Embryonic facial prominence (tissue), 1 donor: ENCODE data around the gene TNFSF11.
"Not testable (repeated sequence)": the region's sequence is repeated elsewhere in the genome, so short reads cannot be mapped to it uniquely, and the experiment has no call there.

Experiments
- DNase-seq: peaks from one replicate; pipeline ENCODE4 v3.0.0-alpha.2; 2016; ENCODE audit errors: extremely low spot score

The TNFSF11 gene

DNA sequence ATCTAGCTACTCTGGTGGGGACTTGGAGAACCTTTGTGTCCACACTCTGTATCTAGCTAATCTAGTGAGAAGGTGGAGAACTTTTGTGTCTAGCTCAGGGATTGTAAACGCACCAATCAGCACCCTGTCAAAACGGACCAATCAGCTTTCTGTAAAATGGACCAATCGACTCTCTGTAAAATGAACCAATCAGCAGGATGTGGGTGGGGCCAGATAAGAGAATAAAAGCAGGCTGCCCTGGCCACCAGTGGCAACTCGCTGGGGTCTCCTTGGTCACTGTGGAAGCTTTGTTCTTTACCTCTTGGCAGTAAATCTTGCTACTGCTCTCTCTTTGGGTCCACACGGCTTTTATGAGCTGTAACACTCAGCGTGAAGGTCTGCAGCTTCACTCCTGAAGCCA lies 13.6 kb upstream of the TNFSF11 start:
- DNase-seq = not testable (repeated sequence)

DNA sequence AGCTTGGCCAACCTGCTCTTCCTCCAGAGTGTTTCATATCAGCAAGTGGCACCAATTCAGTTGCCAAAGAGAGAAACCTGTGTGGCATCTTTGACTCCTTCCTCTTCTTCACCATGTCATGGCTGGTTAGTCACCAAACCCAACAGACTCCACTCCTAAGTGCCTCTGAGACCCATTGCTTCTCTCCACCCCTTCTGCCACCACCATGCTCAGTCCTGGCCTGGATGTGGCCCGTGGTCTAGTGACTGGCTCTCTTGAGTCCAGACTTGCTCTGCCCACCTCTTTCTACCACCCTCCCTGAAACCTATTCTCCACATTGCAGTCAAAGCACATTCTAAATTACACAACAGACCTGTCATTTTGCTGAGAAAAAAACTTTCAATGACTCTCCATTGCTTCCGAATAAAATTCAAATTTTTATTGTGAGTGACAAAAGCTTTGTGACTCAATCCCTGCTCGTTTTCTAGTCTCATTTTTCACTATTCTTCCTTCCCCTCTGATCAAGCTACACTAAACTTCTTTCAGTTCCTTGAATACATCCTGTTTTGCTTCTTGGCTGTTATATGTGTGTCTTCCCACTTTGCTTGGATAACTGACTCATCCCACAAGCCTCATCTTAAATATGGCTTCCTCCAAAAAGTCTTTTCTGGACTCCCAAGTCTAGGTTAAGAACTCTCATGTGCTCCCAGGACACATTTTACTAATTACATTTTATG lies 12.0 kb upstream of the TNFSF11 start:
- no peak for DNase-seq

DNA sequence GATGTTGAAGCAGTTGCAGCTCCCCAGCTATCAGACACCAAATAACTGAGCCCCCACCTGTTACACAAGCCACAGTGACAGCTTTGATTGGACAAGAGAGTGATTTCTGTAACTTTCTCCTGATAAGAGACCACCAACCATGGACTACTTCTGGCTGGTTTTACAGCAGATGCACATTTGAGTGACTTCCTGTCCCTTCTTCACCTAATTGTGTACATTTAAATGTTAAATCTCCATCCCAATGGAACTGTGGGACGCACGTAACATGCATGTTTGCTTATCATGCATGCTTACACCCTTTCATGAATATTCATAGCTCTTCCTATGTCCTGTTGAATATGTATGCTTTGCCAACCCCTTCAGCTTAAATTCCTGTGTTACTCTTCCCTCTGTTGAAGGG lies 6.0 kb upstream of the TNFSF11 start:
- no peak for DNase-seq

DNA sequence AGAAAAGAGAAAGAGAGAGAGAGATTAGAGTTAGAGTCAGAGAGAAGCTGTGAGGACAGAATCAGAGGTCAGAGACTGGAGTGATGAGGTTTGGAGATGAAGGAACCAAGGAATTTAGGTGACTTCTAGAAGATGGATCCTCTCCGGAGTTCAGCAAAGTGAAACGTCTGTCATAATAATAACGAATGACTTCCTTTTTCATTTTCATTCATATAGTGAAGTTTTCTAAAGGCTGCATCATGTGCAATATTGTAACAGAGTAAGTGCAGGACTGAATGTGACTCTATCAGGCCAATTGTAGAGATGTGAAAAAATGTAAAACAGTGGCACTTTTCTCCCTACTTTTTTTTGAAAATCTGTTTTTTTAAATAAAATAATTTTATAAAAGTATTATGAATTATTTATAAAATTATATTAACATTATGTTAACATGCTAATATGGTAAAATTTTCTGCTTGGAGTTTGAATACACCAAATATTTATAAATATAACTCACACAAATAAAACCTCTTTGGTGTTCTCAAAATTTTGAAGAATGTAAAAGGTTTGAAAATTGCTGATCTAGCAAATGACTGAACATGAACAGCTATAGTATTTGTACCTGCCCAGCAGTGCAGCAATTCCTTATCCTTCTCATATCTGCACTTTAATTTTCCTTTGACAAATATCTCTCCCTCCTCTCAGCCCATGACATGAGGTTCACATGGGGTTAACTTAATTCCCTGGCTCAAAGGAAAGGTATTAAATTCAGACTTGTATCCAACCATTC lies 4.2 kb upstream of the TNFSF11 start:
- DNase-seq = no peak

DNA sequence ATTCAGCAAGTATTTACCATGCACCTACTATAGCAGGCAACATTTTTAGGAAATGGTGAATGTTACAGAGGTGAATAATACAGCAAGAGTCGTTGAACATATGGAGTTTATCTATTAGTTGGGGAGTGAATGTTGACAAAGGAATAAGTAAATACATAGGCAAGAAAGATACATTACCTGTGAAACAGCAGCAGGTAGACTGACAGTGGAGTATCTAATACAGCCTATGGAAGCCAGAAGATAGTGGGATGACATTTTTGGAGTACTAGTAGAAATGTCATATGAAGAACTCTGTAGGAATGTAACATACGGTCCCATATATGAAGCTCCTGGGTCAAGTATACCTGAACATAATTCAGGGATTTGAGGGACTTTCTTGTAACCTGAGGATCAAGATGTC lies 2.1 kb upstream of the TNFSF11 start:
- DNase-seq = no peak

DNA sequence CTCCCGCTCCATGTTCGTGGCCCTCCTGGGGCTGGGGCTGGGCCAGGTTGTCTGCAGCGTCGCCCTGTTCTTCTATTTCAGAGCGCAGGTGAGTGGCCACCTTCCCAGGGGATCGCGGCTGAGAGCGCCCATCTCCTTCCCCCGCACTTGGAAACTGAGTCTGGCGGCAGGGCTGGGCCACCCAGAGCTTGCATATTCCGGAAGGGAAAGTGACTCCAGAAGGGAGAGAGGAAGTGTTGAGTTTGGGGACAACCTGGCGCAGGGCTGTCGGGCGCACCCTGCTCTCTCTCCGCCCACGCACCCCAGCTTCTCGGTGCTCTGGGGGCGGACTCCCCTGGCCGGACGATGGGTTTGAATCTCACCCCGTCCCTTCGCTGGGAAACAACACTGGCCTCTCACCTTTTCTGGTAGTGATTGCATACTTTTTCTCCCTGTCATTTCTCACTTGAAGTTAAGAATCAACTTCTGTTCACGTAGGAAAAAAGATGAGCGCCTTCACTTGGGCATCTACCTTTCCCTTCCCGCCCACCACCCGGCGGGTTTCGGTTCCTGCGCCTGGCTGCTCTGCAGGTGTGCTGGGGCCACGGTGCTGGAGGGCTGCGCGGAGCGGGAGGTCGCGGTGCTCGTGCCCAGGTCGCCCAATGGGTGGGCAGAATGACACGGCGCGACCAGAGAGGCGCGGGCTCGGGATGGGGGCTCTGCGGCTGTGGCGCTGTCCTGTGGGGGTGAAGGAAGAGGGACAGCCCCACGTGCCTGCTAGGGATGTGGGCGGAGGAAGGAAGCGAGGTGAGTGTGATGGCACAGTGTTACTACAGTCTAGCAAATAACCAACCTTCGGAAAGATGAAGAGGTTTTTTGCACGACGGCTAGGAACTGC lies 721 bp downstream of the TNFSF11 start:
- no peak for DNase-seq

DNA sequence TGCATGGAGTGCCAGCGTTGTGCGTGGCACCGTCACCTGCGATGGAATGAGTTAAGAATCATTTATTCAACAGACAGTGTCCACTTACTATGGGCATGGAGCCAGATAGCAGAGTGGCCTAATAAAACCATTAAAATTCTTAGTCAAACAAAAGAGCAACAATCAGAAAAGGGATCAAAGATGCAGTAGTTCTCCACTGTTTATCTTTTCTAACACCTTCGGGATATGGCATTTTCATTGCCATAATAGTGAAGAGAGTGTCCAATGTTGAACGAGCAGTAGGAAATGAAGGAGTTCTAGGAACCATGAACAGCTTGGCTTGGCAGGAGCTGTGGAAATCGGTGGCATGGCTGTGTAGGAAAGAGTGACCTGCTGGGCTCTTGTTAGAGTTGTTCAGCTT lies 2.0 kb downstream of the TNFSF11 start:
- no peak for DNase-seq

DNA sequence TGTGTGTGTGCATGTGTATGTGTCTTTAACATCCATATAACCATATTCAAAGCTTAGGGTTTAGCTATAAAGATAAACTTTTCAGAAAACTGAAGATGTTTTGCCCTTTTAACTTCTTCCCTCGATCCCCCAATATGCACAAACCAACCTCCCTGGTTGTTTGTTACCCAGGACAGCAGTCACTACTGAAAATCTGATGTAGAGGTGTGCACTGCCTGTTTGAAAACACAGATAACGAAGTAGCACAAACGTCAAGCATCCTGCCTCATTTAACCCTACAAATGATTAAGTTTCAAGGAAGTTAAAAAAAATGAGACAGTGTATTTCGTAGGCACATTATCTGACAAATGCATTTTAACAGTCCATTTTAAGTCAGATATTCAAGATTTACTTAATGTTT lies 3.6 kb downstream of the TNFSF11 start:
- no peak for DNase-seq

DNA sequence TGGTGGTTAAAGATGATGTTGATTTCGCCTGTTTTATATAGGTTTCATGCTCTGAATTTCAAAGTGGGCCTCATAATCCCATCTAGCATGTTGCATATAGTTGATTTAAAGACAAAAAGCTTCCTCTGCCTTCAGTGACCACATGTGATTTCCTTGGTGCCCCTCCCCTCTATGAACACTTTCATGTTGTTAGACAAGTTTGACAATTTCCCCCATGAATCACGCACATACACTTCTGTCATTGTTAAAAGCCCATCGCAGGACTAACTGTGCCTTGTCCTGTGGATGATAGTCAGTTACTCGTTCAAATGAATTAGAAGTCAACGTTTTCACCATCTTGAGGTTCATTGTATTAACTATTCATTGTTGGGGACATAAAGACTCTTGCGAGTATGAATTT lies 6.7 kb downstream of the TNFSF11 start:
- DNase-seq = no peak

DNA sequence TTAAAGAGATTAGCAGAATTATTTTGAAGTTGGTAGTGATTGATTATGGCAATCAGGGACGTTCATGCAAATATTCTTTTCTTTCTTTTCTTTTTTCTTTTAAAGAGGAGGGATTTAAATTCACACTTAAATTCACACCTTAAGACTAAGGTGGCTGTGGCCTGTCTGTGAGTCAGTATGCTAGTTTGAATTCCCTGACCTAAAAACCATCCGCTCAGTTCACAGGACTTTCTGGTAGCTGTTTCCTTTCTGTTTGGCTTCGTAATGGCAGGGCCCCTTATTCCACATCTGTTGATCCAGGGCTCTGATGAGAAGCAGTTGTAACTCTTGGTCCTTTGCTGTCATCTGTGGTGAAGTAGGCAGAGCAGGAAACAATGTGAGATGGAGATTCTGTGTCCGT lies 7.5 kb downstream of the TNFSF11 start:
- no peak for DNase-seq

DNA sequence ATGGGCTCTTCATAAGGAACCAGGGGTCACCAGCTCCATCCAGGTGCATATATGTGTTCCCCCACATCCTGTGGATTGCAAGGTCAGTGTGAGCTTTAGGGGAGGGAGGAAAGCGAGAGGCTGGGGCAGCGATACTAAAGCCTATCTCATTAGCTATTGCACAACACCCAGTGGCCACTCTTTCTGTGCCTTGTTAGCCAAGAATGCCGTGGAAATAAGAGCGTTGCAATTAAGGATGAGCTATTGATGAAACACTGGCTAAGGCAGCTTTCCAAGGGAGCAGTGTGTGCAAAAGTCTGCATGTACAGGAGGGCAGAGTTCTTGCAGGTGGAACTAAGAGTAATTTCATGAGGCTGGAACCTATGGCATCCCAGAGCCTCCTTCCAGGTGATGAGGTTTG lies 17.6 kb downstream of the TNFSF11 start:
- DNase-seq = no peak

DNA sequence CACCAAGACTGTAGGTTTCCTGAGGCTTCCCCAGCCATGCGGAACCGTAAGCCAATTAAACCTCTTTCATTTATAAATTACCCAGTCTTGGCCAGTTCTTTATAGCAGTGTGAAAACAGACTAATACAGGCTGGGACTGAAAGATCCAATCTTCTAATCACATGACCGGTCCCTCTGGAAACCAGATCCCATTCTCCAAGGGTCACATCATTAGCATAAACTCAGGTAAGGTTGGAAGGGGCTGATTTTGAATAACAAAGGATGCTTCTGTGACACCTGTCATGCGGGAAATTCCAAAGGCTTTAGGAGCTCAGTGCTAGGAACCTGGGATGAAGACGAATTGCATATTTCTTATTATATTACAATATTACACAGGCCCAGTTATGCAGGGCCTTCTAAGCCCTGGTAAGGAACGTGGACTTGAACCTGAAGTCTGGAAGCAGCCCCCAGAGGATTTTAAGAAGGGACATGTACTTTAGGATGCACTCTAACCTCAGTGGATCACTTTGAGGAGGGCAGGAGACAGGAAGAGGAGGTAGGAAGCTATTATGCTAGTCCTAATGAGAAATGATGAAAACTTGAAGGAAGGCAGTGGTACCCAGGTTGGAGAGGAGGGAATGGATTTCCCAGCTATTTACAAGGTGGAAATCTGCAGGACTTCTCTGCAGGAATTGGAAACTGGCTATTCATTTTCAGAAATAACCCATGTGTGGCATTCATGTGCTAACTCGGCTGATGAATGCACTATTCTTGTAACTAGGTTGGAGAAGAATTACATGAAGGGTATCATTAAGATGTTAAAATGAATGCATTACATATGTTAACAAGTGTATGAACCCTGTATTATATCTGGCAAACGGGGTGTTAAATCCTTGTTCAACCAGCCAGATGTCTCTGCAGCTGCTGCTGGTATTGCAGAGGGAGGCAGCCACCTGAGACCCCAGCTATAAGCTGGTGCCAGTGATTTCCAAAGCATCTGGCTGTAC lies 19.3 kb downstream of the TNFSF11 start:
- DNase-seq = no peak

DNA sequence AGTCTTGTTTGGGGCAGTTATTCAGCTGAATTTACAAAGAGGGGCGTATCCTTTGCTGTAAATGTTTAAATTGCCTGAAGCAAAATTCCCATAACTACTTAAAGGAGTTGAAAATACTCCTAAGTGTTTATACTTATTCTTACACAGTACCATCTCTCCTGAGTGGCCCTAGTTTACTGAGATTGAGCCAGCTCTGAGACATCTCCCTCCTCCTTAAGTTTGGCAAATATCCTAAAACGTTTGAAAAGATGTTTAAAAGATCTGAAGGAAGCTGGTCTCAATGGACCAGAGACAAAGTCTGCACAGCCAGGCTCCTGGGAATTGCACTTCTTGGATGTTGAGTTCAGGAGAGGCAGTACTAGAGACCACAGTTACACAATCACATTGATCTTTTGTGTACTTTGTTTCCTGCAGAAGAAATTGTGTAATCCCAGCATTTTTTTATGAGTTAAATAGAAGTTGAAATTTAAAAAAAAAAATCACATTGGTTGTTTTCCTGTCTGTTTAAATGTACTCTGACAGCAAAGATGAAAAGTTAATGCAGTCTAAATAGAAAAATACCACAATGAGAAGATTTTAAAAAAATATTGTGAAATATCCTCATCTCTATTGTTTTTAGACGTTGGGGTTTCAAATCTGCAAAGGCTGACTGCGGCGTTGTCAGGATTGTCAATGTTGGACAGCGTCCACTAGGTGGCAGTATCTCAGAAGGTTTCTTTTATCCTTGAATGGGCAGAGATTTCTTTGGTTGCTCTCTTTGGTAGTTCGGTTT lies 20.7 kb downstream of the TNFSF11 start:
- peak; percentile 67 for DNase-seq

DNA sequence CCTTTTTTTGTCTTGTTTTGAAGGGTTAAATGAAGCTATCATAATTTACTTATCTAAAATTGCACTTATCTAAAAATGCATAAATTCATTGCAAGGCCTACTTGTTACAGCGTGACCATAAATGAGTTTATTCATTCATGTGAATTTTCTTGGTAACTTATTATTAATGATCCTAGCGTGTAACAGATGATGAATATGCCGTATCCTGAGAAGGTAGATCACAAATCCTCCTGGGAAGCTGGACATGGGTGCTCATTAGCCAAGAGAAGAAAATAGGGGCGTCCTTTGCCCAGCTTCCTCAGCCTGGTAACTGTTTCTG lies 21.3 kb downstream of the TNFSF11 start:
- no peak for DNase-seq

DNA sequence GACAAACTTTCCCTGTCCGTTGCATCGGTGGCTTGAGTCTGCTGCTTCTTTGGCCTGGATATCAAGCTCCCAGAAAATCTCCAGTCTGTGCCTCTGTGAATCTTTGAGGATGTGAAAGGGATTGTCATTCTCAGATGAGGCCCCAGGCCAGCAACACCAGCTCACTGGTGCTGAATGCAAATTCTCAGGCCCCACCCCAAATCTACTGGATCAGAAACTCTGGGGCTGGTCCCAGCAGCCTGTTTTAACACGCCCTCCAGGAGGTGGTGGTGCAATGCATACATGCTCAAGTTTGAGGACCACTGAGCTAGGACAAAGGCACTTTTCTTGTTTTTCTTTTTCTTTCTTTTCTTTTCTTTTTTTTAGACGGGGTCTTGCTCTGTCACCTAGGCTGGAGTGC lies 23.6 kb downstream of the TNFSF11 start:
- DNase-seq = no peak

DNA sequence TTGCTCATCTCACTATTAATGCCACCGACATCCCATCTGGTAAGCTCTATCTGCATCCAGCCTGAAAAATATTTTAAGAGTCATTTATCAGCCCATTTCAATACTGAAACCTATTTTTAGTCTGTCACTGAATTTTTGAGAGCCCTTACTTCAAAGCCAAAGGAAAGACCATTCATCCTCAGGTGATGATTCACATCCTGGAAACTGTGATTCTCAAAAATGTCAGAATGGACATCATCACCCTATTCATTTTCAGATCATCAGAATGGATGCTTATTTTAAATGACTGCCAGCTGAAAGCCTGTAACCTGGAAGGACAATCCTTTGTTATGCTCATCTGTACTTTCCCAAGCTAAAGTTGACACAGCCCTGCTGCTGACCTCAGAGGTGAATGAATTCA lies 27.0 kb downstream of the TNFSF11 start:
- DNase-seq = no peak

DNA sequence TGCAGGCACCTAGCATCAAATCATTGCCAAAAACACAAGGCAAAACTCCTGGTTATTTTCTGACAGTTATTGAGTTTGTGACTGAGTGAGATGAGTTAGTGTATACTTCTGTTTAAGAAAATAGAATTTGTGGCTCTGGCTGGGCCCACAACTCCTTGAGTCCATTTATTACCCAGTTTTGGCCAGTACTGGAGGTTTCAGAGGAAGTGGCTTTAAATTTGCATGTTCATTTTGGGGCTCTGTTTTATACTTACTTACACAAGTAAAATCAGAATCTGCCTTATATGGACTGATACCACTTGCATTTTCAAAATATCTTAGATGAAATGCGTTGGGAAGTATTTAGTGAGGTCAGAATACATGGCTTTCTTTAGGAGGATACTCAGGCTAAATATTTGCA lies 29.0 kb downstream of the TNFSF11 start:
- DNase-seq = no peak

DNA sequence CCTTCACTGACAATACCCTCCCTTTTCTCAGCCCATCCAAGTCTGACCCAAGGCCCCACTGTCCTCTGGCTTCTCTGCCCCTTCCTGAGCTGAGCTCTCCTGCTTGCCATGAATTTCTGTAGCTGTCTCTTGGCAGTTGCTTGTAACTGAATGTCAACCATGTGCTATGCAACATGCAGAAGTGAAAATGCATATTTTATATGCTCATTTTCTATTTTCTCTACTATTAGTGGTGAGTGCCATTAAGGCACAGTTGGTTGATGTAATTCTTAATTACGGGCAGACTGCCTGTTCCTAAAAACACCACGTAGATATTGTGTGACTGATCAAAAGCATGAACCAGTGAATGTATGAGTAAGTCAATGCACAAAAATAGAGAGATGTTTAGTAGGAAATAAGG lies 29.6 kb downstream of the TNFSF11 start:
- no peak for DNase-seq

DNA sequence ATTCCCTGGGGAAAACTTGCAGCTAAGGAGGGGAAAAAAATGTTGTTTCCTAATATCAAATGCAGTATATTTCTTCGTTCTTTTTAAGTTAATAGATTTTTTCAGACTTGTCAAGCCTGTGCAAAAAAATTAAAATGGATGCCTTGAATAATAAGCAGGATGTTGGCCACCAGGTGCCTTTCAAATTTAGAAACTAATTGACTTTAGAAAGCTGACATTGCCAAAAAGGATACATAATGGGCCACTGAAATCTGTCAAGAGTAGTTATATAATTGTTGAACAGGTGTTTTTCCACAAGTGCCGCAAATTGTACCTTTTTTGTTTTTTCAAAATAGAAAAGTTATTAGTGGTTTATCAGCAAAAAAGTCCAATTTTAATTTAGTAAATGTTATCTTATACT lies 33.6 kb downstream of the TNFSF11 start:
- DNase-seq = no peak

DNA sequence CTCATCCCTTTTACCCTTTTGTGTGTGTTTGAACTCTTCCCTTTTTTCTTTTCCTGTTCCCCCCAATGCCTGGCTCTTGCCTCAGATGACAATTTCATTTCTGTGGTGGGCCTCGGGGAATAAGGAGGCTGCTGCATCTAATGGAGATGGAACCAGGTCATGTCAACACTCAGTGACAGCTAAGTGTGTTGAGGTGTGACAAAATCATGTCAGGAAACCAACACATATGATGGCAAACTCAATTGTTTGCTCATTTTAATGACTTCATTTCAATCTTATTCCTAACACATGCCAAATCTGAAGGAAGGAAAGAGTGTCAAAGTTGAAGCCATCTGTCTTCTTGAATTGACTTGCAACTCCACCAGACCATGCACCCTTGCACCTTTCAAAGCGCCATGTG lies 36.7 kb downstream of the TNFSF11 start:
- no peak for DNase-seq
